ENCODE data around the gene ZBTB8A. TPM values are rescaled to one million over a fixed set of nuclear protein-coding genes. Genes with fewer than 3 reads are reported as not detected.

ZBTB8A gene
- total and polyA plus RNA-seq, 2 of the 13 experiments (the other 11 are each of a cell fraction or from before 2014, with no cell fraction given) = 1.3 to 3.7 TPM

DNA sequence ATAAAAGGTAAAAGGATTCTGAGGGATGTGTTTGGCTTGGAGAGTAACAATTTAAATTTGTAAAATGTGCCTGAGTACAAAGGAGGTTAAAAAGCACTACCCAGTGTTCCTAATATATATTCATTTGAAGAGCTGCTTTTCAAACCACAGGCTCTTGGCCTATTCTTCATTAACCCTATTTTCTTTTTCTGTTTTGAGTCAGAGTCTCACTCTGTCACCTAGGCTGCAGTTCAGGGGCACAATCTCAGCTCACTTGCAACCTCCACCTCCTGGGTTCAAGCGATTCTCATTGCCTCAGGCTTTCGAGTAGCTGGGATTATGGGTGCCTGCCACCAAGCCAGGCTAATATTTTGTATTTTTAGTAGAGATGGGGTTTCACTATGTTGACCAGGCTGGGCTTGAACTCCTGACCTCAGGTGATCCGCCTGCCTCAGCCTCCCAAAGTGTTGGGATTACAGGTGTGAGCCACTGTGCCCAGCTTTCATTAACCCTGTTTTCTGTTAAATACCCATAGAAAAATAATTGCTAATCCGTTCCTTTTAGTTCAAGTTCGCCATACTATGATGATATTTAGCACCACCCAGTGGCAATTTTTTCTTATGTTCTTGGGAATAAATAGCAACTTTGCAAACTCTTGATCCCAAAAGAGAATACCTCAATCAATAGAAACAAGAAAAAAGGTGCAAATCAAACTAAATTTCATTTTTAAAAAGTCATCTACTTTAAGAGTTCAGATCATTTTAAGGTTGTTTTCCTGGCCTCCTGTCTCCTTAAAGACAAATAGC is 80.7 kb downstream of the ZBTB8A start:
- H3K9me3 ChIP-seq (ENCODE audit: low read length) = no peaks in the 10 kb centered on the region
- intact Hi-C loops (cut with micrococcal nuclease; ENCODE audit: unreplicated experiment) = loop anchor here (5.0 kb wide), 1 partner anchor 98 kb away; no protein-coding TSS in a partner anchor
- in situ Hi-C loops (cut with HindIII; ENCODE audit: extremely low pct_ligation_motif_present, low pct_unique_long_range_greater_than_20kb) = no loop called here
- no peak for TF ChIP-seq KLF12 (CRISPR knock-in tag; IDR thresholded peaks at IDR 0.05; ENCODE audit: borderline replicate concordance)
- TF ChIP-seq, protein P1, sequence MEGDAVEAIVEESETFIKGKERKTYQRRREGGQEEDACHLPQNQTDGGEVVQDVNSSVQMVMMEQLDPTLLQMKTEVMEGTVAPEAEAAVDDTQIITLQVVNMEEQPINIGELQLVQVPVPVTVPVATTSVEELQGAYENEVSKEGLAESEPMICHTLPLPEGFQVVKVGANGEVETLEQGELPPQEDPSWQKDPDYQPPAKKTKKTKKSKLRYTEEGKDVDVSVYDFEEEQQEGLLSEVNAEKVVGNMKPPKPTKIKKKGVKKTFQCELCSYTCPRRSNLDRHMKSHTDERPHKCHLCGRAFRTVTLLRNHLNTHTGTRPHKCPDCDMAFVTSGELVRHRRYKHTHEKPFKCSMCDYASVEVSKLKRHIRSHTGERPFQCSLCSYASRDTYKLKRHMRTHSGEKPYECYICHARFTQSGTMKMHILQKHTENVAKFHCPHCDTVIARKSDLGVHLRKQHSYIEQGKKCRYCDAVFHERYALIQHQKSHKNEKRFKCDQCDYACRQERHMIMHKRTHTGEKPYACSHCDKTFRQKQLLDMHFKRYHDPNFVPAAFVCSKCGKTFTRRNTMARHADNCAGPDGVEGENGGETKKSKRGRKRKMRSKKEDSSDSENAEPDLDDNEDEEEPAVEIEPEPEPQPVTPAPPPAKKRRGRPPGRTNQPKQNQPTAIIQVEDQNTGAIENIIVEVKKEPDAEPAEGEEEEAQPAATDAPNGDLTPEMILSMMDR (CRISPR knock-in tag; IDR thresholded peaks at IDR 0.05) = peak; percentile 20; the same call in 1 of the 2 replicates
- DNase-seq (ENCODE audit: low spot score) (peak; percentile 11), ATAC-seq (no peak), FAIRE-seq (peak; percentile 18)
- H4K20me1 ChIP-seq (ENCODE audit: insufficient read depth, low read length) = no peaks in the 10 kb centered on the region
- no peaks in the 10 kb centered on the region for H3K27me3 ChIP-seq (ENCODE audit: control insufficient read depth in 1 of 2, insufficient read depth in 2 of 2, low read length in 2 of 2)
- CTCF ChIA-PET (ENCODE audit: low intra/inter-chr PET ratio, low total read pairs) = interaction anchor here (1.1 kb wide), 1 partner anchor 172 kb away, joined by 4 read pairs; no protein-coding TSS in a partner anchor
- H3K27ac ChIP-seq (ENCODE audit: extremely low read length, insufficient read depth, low read length) = no peak overlapping the region
- no peaks in the 10 kb centered on the region for H3K4me1 ChIP-seq (ENCODE audit: insufficient read depth, low read length)
- no peak overlapping the region for H3K4me2 ChIP-seq (ENCODE audit: low read depth, low read length)
- no peak overlapping the region for H2AFZ ChIP-seq (ENCODE audit: low read length)
- no peak overlapping the region for H3K9ac ChIP-seq (ENCODE audit: insufficient read depth, low read depth, low read length)
- POLR2A ChIA-PET = no interaction called here
- H3K4me3 ChIP-seq (replicated peaks in 1 of 3; ENCODE audit: insufficient read depth in 1 of 3, low read depth in 2 of 3, low read length in 3 of 3) = no peak overlapping the region
- 92% methylated on average over 5 of the region's 5 CpGs for WGBS (ENCODE audit: low lambda C conversion rate)
- H3K36me3 ChIP-seq (replicated peaks in 1 of 2; ENCODE audit: control insufficient read depth in 1 of 2, insufficient read depth in 2 of 2, low read length in 2 of 2) = peaks cover 0 to 4% of the 10 kb centered on the region in 2 experiments; a peak in 2 of 5 replicates
- BruUV-seq (replicated peaks) = no TSS peak
- H3K79me2 ChIP-seq (ENCODE audit: insufficient read depth, low read length) = no peaks in the 10 kb centered on the region

DNA sequence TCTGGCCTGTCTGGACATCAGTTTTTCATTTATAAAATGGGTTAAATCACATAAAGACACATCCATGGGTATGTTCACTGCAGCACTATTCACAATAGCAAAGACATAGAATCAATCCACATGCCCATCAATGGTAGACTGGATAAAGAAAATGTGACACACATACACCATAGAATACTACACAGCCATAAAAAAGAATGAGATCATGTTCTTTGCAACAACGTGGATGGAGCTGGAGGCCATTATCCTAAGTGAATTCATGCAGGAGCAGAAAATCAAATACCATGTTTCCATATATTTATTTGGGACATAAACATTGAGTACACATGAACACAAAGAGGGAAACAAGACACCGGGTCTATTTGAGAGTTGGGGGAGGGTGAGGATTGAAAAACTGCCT is 83.0 kb downstream of the ZBTB8A start:
- in situ Hi-C loops (cut with HindIII; ENCODE audit: extremely low pct_ligation_motif_present, low pct_unique_long_range_greater_than_20kb) = no loop called here
- intact Hi-C loops (cut with micrococcal nuclease; ENCODE audit: unreplicated experiment) = loop anchor here (5.0 kb wide), 1 partner anchor 100 kb away; no protein-coding TSS in a partner anchor
- no peak for TF ChIP-seq GFI1 (CRISPR knock-in tag; IDR thresholded peaks at IDR 0.05; ENCODE audit: borderline replicate concordance)
- no peak for TF ChIP-seq ZFP1 (CRISPR knock-in tag; IDR thresholded peaks at IDR 0.05)
- TF ChIP-seq AKAP8 (CRISPR knock-in tag; IDR thresholded peaks at IDR 0.05) = no peak
- no peak for TF ChIP-seq ZNF563 (CRISPR knock-in tag; IDR thresholded peaks at IDR 0.05)
- no peak for TF ChIP-seq ZNF83 (CRISPR knock-in tag; IDR thresholded peaks at IDR 0.05; ENCODE audit: borderline replicate concordance)
- TF ChIP-seq KAT7 (CRISPR knock-in tag; IDR thresholded peaks at IDR 0.05; ENCODE audit: borderline replicate concordance) = no peak
- TF ChIP-seq, protein P2, sequence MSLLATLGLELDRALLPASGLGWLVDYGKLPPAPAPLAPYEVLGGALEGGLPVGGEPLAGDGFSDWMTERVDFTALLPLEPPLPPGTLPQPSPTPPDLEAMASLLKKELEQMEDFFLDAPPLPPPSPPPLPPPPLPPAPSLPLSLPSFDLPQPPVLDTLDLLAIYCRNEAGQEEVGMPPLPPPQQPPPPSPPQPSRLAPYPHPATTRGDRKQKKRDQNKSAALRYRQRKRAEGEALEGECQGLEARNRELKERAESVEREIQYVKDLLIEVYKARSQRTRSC (CRISPR knock-in tag; IDR thresholded peaks at IDR 0.05; ENCODE audit: low read depth) = no peak
- no peak for TF ChIP-seq ZNF670 (CRISPR knock-in tag; IDR thresholded peaks at IDR 0.05; ENCODE audit: borderline replicate concordance)
- no peak for TF ChIP-seq PITX1 (CRISPR knock-in tag; IDR thresholded peaks at IDR 0.05)
- TF ChIP-seq TEAD2 (CRISPR knock-in tag; IDR thresholded peaks at IDR 0.05) = no peak
- no peak for TF ChIP-seq U2AF2 (IDR thresholded peaks at IDR 0.05; ENCODE audit: low read depth, low read length)

More for the DNA sequence above, 83.0 kb downstream of the ZBTB8A start:
- no peak overlapping the region for H3K9ac ChIP-seq (ENCODE audit: insufficient read depth, low read depth, low read length)
- WGBS (ENCODE audit: low lambda C conversion rate) = 84% methylated on average over 2 of the region's 2 CpGs
- no peak overlapping the region for H3K4me2 ChIP-seq (ENCODE audit: low read depth, low read length)
- BruUV-seq (replicated peaks) = no TSS peak
- CTCF ChIA-PET (ENCODE audit: low intra/inter-chr PET ratio, low total read pairs) = no interaction called here
- POLR2A ChIA-PET = interaction anchor here (1.1 kb wide), 1 partner anchor 10 kb away, joined by 3 read pairs; no protein-coding TSS in a partner anchor
- ATAC-seq = no peak
- H3K27me3 ChIP-seq (ENCODE audit: control insufficient read depth in 1 of 2, insufficient read depth in 2 of 2, low read length in 2 of 2) = no peaks in the 10 kb centered on the region; a peak in 1 of 5 replicates
- H3K4me1 ChIP-seq (ENCODE audit: insufficient read depth, low read length) = no peaks in the 10 kb centered on the region
- no peak overlapping the region for H3K4me3 ChIP-seq (replicated peaks in 1 of 3; ENCODE audit: insufficient read depth in 1 of 3, low read depth in 2 of 3, low read length in 3 of 3)
- DNase-seq (ENCODE audit: low spot score) = no peak
- no peak overlapping the region for H3K27ac ChIP-seq (ENCODE audit: extremely low read length, insufficient read depth, low read length)
- no peaks in the 10 kb centered on the region for H4K20me1 ChIP-seq (ENCODE audit: insufficient read depth, low read length)
- H3K79me2 ChIP-seq (ENCODE audit: insufficient read depth, low read length) = no peaks in the 10 kb centered on the region
- H2AFZ ChIP-seq (ENCODE audit: low read length) = no peak overlapping the region
- FAIRE-seq = no peak
- no peaks in the 10 kb centered on the region for H3K9me3 ChIP-seq (ENCODE audit: low read length)
- H3K36me3 ChIP-seq (replicated peaks in 1 of 2; ENCODE audit: control insufficient read depth in 1 of 2, insufficient read depth in 2 of 2, low read length in 2 of 2) = peaks cover 0 to 10% of the 10 kb centered on the region in 2 experiments; a peak in 3 of 5 replicates

Measured in HepG2 (cell line).